ENCODE data around the gene CEND1.

CEND1 gene

GRCh38 chr11:833114-833791, 43.4 kb upstream of the CEND1 start:
- DNase-seq: no peak
- peak overlapping the region; percentile 11 to 51; a peak in 3 of 4 replicates for H3K4me3 ChIP-seq (ENCODE audit: low read depth in 1 of 2, low read length in 2 of 2)
- H3K27ac ChIP-seq (ENCODE audit: low read length): no peak overlapping the region
- peaks cover 10% of the 10 kb centered on the region for H4K20me1 ChIP-seq (ENCODE audit: insufficient read depth, low read length)
- no peaks in the 10 kb centered on the region for H3K9me3 ChIP-seq (ENCODE audit: insufficient read depth, low read length, severe bottlenecking)
- no peak for TF ChIP-seq EZH2 (IDR thresholded peaks at IDR 0.05; ENCODE audit: borderline replicate concordance, low read depth, low read length, severe bottlenecking)
- TF ChIP-seq, protein P1, sequence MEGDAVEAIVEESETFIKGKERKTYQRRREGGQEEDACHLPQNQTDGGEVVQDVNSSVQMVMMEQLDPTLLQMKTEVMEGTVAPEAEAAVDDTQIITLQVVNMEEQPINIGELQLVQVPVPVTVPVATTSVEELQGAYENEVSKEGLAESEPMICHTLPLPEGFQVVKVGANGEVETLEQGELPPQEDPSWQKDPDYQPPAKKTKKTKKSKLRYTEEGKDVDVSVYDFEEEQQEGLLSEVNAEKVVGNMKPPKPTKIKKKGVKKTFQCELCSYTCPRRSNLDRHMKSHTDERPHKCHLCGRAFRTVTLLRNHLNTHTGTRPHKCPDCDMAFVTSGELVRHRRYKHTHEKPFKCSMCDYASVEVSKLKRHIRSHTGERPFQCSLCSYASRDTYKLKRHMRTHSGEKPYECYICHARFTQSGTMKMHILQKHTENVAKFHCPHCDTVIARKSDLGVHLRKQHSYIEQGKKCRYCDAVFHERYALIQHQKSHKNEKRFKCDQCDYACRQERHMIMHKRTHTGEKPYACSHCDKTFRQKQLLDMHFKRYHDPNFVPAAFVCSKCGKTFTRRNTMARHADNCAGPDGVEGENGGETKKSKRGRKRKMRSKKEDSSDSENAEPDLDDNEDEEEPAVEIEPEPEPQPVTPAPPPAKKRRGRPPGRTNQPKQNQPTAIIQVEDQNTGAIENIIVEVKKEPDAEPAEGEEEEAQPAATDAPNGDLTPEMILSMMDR (IDR thresholded peaks at IDR 0.05; ENCODE audit: borderline replicate concordance, extremely low read depth, low read length, poor library complexity, severe bottlenecking): no peak
- peaks cover 15% of the 10 kb centered on the region for H3K4me1 ChIP-seq (ENCODE audit: insufficient read depth, low read length)
- H2AFZ ChIP-seq (ENCODE audit: low read depth, low read length): no peak overlapping the region
- H3K79me2 ChIP-seq (ENCODE audit: insufficient read depth, low read length): no peaks in the 10 kb centered on the region
- H3K36me3 ChIP-seq (ENCODE audit: insufficient read depth, low read length): peaks cover 16% of the 10 kb centered on the region
- no peak for ATAC-seq (ENCODE audit: insufficient read depth, low read depth)
- peak overlapping the region; percentile 60 for H3K4me2 ChIP-seq (ENCODE audit: insufficient read depth, low read length)
- H3K27me3 ChIP-seq (ENCODE audit: insufficient read depth, low read length, poor library complexity): peaks cover 29% of the 10 kb centered on the region
- peak overlapping the region; percentile 53; the same call in 1 of the 2 replicates for H3K9ac ChIP-seq (ENCODE audit: low read depth, low read length)

DNA sequence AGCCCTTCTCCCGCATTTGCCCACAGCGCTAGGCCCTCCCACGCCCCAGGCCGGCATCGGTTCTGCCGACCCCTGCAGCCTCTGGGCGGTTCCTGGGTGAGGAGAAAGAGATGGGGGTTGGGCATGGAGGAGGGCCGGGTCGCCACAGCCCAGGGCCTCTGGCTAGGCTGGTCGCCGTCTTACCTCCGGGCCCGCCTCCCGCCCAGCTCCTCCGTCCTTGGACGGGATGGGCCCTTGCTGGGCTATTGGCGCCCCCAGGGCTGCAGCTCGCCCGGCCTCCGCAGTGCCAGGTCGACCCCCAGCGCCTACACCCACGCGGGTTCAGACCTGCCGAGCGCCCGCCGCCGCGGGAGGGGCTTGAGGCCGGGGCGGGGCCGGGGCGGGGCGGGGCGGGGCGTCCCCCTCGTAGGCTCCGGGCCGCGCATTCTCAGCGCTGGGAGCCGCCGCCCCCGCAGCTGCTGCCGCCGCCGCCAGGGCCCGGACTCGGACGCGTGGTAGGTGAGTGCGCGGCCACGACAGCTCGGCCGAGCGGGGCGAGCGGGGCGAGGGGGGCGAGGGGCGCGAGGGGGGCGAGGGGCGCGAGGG, 42.7 kb upstream of the CEND1 start, which contains the start of gene CD151:
CD151 (plus strand) TSS at position 424 of the 585 bp plus-strand sequence. CDS start 3,118 bp downstream, outside the sequence.
- H3K4me2 ChIP-seq (ENCODE audit: insufficient read depth, low read length): peak within 1 kb of the TSS; percentile 60
- no peaks in the 10 kb centered on the region for H3K9me3 ChIP-seq (ENCODE audit: insufficient read depth, low read length, severe bottlenecking)
- DNase-seq: no peak
- peak within 1 kb of the TSS; percentile 38; the same call in 1 of the 2 replicates for H2AFZ ChIP-seq (ENCODE audit: low read depth, low read length)
- H3K27me3 ChIP-seq (ENCODE audit: insufficient read depth, low read length, poor library complexity): peaks cover 35% of the 10 kb centered on the region
- no peaks in the 10 kb centered on the region for H3K79me2 ChIP-seq (ENCODE audit: insufficient read depth, low read length)
- H3K9ac ChIP-seq (ENCODE audit: low read depth, low read length): peak within 1 kb of the TSS; percentile 53
- H3K4me3 ChIP-seq (ENCODE audit: low read depth in 1 of 2, low read length in 2 of 2): peak within 1 kb of the TSS; percentile 11 to 51; a peak in 3 of 4 replicates
- peak; percentile 68 for ATAC-seq (ENCODE audit: insufficient read depth, low read depth)
- TF ChIP-seq, protein P1 (IDR thresholded peaks at IDR 0.05; ENCODE audit: borderline replicate concordance, extremely low read depth, low read length, poor library complexity, severe bottlenecking): no peak
- TF ChIP-seq EZH2 (IDR thresholded peaks at IDR 0.05; ENCODE audit: borderline replicate concordance, low read depth, low read length, severe bottlenecking): no peak
- H3K36me3 ChIP-seq (ENCODE audit: insufficient read depth, low read length): peaks cover 10% of the 10 kb centered on the region
- peaks cover 14% of the 10 kb centered on the region for H4K20me1 ChIP-seq (ENCODE audit: insufficient read depth, low read length)
- no peak within 1 kb of the TSS for H3K27ac ChIP-seq (ENCODE audit: low read length)
- H3K4me1 ChIP-seq (ENCODE audit: insufficient read depth, low read length): peaks cover 17% of the 10 kb centered on the region

- peak overlapping the region; percentile 59 for H3K4me2 ChIP-seq (ENCODE audit: insufficient read depth, low read length)
- ATAC-seq (ENCODE audit: insufficient read depth, low read depth) (no peak), DNase-seq (no peak)
- peak overlapping the region in 1 of 2 experiments; percentile 49; a peak in 2 of 4 replicates for H3K4me3 ChIP-seq (ENCODE audit: low read depth in 1 of 2, low read length in 2 of 2)
- H2AFZ ChIP-seq (ENCODE audit: low read depth, low read length): no peak overlapping the region
- H3K9me3 ChIP-seq (ENCODE audit: insufficient read depth, low read length, severe bottlenecking): no peaks in the 10 kb centered on the region
- peaks cover 17% of the 10 kb centered on the region for H4K20me1 ChIP-seq (ENCODE audit: insufficient read depth, low read length)
- H3K79me2 ChIP-seq (ENCODE audit: insufficient read depth, low read length): no peaks in the 10 kb centered on the region
- peaks cover 41% of the 10 kb centered on the region for H3K27me3 ChIP-seq (ENCODE audit: insufficient read depth, low read length, poor library complexity)
- peak overlapping the region; percentile 41 for H3K9ac ChIP-seq (ENCODE audit: low read depth, low read length)
- TF ChIP-seq, protein P1 (IDR thresholded peaks at IDR 0.05; ENCODE audit: borderline replicate concordance, extremely low read depth, low read length, poor library complexity, severe bottlenecking): no peak
- no peak for TF ChIP-seq EZH2 (IDR thresholded peaks at IDR 0.05; ENCODE audit: borderline replicate concordance, low read depth, low read length, severe bottlenecking)
- H3K36me3 ChIP-seq (ENCODE audit: insufficient read depth, low read length): peaks cover 4% of the 10 kb centered on the region
- H3K27ac ChIP-seq (ENCODE audit: low read length): no peak overlapping the region
- peaks cover 22% of the 10 kb centered on the region for H3K4me1 ChIP-seq (ENCODE audit: insufficient read depth, low read length)
These were observed 42.2 kb upstream of the CEND1 start for GRCh38 chr11:831961-832528.

Measured in DND-41 (cell line).